ENCODE results near the gene TLCD4.
"Not testable (repeated sequence)": the region's sequence is repeated elsewhere in the genome, so short reads cannot be mapped to it uniquely, and the experiment has no call there.

Gene TLCD4, protein sequence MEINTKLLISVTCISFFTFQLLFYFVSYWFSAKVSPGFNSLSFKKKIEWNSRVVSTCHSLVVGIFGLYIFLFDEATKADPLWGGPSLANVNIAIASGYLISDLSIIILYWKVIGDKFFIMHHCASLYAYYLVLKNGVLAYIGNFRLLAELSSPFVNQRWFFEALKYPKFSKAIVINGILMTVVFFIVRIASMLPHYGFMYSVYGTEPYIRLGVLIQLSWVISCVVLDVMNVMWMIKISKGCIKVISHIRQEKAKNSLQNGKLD

DNA sequence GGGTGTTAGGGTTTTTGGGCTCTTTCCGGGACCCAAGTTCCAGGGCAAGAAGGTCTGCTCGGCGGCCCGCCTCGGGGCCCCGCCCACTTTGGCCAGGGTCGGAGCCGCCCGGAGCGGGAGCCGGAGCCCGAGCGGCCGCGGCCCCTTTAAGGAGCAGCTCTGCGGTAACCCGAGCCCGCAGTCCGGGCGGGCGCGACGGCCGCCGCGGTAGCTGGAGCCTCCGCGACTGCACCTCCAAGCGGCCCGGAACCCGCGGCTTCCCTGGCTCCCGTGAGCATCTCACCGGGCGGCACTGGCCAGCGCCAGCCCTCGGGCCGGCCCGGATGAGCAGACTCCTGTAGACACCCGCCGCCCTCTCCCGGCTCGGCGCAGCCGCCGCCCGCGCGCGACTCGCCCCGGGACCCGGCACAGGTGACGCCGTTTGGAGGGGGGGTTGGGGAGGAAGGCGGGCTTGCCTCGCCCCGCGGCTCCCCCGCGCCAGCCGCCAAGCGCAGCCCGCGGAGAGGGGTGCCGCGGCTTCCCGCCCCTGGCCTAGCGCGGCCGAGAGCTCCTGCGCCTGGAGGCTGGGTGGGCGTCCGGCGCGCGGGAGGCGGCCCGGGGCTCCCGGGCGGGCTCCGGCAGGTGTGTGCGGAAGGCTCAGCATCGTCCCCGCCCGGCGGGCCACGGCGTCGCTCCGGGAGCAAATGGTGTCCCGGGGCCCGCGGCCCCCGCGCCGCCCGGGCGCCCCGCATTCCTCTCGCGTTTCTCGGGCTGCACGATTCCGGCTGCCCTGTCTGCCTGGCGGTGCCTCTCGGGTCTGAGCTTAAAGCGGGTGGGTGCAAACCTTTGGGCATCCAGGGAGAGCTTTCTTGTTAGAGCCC lies at the start of gene TLCD4:
Gene TLCD4, plus strand, starts transcription at position 149 of the 860 bp plus-strand sequence. CDS start 26,547 bp downstream, outside the sequence.
- peak; percentile 31 to 45 for DNase-seq

DNA sequence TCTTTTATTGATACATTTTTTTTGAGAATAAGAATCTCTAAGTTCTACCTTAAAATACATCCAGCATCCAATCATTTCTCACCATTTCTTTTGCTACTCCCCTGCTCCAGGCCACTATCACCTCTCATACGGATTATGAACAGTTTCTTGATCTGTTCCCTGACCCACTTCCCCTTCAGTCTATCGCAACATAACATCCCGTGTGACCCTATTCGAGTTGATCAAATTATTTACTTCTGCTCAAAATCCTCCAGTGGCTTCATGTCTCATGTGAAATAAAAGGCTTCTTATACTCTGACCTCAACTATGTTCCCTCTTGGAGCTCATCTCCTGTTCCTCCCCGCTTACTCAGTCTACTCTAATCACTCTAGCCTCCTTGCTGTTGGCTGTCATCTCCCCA lies 49.6 kb upstream of the TLCD4 start:
- DNase-seq = no peak

DNA sequence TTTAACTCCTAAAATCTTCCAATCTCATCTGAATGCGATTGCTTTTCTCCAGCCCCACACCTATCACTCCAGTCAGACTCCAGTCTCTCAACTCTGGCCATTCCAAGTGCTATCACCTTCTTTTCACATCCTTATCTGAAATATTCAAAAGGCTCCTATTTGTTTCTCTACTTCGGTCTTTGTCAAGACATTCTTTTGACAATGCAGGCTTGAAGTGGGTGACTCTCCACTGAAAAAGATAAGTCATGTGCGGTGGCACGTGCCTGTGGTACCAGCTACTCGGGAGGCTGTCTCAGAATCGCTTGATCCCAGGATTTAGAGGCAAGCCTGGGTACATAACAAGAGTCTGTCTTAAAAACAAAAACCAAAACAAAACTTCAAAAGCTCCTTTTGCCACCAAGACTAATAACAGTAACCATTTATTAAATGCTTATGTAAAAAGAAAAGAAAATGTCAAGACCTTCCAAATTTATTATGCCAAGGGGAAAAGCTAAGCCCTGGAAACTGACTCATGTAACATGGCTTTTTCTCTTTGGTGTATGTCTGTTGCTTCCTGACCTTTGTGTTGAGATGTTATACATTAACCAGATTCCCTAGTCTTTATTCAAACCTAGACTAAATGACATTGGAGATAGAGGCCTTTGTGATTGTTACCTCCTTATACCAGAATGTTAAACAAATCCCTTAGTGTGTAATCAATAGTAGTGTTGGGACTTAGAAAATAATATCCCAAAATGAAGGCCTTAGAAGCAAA lies 48.0 kb upstream of the TLCD4 start:
- DNase-seq = no peak

- DNase-seq = no peak
Measured at GRCh38 chr1:95069710-95070093, 47.5 kb upstream of the TLCD4 start.

DNA sequence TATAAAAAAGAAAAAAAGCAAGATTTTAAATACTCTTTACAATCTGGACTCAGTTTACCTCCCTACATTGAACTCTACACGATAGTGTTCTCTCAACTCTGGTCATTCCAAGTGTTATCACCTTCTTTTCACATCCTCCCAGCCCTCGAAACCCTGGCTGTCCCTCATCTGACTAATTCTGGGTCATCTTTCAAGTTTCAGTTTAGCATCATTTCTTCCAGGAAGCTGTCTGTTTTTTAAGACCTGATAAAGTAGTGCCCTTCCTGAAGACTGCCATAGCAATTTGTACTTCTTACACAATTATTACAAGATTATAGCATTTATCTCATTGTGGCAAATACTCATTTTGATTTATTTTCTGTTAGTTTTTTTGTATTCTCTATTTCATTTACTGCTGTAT lies 45.6 kb upstream of the TLCD4 start:
- no peak for DNase-seq

- no peak for DNase-seq
Measured at GRCh38 chr1:95072117-95072516, 45.0 kb upstream of the TLCD4 start.

DNA sequence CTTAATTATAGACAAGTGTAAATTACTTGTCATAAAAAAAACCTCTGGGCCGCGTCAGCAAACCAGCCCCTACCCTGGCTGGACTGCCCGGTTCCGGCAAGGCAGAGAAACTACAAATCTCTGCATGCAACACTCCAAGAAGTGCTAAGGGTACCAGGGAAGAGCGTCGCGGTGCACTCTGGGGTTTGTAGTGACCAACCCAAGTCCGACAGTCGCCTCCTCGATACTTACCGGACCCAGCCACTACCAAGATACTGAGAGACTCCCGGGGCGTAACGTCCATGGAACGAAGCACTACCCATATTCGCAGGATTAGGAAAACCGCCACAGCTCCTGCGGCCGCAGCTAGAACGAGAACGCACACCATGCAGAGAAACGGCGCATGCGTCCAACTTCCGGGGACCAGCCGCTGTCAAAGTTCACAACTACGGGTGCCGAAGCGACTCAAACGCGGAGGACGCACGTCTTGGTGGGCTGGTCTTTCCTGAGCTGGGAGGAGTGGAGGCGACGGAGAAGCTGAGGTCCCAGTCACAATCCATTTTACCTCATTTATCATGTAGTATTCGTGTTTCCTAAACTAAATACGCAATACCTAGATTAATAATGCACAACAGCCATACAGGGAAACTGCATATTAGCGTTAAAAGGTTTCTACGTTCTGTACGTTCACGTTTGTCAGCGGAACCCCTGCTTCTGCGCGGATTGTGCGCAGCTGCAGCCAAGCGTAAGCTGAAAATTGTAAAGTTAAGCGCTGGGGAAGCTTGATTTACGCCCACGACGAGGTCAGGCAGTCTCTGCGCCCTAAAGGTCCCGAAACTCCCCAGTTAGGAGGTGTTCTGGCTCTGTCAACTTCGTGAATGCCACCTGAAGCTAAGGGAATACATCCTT lies 44.4 kb upstream of the TLCD4 start, which contains the start of gene ALG14:
Gene ALG14, minus strand, starts transcription at position 420 of the 888 bp plus-strand sequence. Its CDS starts 53 bp downstream, at position 367.
- DNase-seq = peak; percentile 91 to 92

GRCh38 chr1:95073446-95073845 lies 43.7 kb upstream of the TLCD4 start:
- DNase-seq = no peak

DNA sequence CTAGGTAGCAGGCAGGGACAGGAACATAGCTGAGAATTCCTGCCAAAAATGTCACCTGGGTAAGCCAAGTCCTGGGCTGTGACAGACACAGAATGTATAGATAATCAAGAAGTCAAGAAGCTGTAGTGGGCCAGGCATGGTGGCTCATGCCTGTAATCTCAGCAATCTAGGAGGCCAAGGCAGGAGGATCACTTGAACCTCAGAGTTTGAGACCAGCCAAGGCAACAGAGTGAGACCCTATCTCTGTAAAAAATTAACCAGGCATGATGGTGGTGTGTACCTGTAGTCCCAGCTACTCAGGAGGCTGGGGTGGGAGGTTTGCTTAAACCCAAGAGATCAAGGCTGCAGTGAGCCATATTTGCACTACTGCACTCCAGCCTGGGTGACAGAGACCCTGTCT lies 41.1 kb upstream of the TLCD4 start:
- DNase-seq = no peak

DNA sequence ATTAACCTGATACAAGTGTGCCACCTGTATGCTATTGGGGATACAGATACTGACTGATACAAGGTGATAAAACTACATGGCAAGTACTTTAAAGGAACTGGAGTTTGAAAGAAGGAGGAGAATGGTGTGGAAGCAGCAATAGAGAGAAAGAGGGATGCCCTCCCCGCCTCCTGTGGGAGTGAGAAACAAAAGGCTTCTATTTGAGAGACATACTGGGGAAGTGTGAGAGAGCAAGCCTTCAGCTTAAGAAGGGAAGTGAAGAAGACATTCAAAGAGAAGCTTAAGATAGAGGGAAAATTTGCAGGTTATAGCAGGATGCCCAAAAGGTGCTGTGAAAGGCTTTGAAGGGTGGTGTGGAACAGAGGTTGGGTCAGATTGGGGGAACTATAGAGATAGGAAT lies 36.7 kb upstream of the TLCD4 start:
- DNase-seq = no peak

GRCh38 chr1:95080879-95081278 lies 36.3 kb upstream of the TLCD4 start:
- no peak for DNase-seq

DNA sequence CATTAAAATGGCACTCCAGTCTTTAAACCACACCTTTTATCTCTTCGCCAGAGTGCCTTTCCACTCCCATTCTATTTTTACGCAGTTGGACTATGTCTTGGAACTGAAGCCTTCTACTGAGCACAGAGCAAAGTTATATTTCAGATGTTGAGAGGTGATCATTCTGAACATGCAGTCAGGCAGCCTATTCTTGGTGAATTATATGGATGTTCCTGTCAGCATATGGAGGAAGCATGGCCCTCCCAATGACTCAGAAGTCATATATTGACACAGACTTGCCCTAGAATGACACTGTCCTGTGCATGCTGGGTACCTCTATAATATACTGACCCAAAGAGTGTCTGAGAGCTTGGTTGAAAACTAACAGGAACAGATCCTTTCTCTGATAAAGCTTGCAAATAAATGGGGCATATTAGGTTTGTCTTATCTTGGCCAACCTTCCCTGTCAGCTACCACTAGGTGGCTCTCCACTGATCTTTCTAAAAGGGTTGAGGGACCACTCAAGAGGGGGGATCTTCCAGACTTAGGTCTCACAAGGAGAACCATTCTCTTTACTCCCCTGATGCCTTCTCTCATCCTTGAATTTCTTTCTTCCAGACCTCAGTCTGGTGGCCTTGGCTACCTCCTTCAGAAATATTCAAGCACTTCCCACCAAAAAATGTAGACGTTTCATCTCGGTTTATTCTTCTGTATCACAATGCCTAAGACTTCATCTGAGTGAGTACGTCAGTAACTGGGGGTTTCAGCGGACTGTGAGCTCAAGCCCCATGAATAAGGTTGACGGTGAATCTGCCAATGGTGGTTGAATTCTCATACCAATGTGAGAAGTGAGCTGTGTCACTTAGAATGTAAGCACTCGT lies 32.6 kb upstream of the TLCD4 start:
- peak in 1 of 2 donors; percentile 9 for DNase-seq

DNA sequence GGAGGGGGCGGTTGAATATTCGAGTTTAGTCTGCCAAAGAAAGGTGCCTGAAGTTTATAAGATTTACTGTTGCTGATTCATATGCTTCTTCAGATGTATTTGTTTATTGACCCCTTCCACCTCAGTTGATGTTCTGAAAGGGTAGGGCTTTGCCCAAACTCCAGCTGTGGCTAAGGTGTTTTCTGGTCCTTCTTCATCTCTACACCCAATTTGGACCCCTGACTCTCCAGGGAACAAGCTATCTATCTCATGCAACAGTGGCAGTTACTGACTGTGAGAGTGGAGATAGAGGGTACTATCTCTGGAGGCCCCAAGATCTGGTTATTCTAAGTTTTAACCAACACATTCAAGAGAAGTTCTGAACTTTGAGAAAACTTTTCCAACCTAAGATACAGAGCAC lies 31.8 kb upstream of the TLCD4 start:
- no peak for DNase-seq

GRCh38 chr1:95086949-95087533 lies 30.1 kb upstream of the TLCD4 start:
- no peak for DNase-seq

GRCh38 chr1:95088303-95088702 lies 28.9 kb upstream of the TLCD4 start:
- DNase-seq = no peak

- no peak for DNase-seq
Measured at GRCh38 chr1:95089650-95090287, 27.4 kb upstream of the TLCD4 start.

DNA sequence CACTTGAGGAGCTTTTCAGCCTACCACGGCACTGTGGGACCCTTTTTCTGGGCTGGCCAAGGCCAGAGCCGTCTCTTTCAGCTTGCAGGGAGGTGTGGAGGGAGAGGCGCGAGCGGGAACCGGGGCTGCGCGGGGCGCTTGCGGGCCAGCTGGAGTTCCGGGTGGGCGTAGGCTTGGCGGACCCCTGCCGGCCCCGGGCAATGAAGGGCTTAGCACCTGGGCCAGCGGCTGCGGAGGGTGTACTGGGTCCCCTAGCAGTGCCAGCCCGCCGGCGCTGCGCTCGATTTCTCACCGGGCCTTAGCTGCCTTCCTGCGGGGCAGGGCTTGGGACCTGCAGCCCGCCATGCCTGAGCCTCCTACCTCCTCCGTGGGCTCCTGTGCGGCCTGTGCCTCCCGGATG lies 25.9 kb upstream of the TLCD4 start:
- DNase-seq = not testable (repeated sequence)

GRCh38 chr1:95092891-95093290 lies 24.3 kb upstream of the TLCD4 start:
- not testable (repeated sequence) for DNase-seq

DNA sequence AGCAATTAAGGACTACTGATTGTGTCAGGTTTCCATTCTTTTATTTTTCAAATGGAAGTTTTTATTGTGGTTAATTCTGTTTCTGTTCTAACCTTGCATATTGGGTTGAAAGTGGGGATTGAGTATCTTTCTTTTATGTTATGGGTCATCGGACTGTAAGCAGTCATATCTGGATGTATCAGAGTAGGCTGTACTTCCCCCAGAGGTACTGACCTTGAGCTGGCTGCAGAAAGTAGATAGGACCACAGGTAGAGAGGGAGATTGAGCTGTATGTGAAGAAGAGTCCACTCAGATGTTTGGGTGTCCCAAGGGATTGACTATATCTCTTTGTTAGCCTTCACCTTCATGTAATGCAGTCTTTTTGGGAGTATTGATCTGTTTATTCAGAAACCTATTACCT lies 23.9 kb upstream of the TLCD4 start:
- DNase-seq = no peak

DNA sequence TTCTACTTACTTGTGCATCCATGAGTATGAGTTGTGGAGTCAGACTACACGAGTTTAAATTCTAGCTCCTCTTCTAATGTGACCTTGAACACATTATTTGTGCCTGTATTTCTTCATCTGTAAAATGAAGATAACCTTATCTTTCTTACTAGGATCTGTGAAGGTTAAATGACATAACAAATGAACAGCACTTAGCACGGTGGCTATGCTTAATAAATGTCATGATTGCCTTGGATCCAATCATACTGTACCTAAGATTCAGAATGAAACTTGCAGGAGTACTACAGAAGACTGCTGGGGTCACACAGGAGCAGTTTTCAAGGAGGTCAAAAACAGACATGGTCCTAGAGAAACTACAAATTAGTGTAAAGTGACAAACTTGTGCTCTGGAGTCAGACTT lies 22.2 kb upstream of the TLCD4 start:
- no peak for DNase-seq

GRCh38 chr1:95095833-95096217 lies 21.3 kb upstream of the TLCD4 start:
- no peak for DNase-seq

Data from stimulated activated CD4-positive, alpha-beta T cell treated with anti-CD3 and anti-CD28 coated beads, Interleukin-2, amount 100 ng/mL, for 24 hours (primary cell).